GM12878 (cell line): ENCODE results near the gene CSNK1G1. TPM values are rescaled to one million over a fixed set of nuclear protein-coding genes. Genes with fewer than 3 reads are reported as not detected.

Source experiments
- CEBPB ChIP-seq, 2 experiments: fragments of 150-350 bp in 1 of 2; IDR thresholded peaks; 2 replicates each; pipeline ENCODE4 v1.6.1; 2012 to 2014; ENCODE audit warnings: low read depth in 2 of 2, low read length in 2 of 2, borderline replicate concordance in 1 of 2, inconsistent platforms in 1 of 2
- DPF2 ChIP-seq: fragments of 450-650 bp; IDR thresholded peaks from 2 replicates; pipeline ENCODE4 v1.6.1; 2017; ENCODE audit warnings: mild to moderate bottlenecking
- EGR1 ChIP-seq, 2 experiments: IDR thresholded peaks; 1 replicate in 1 of 2; 2 replicates in 1 of 2; pipeline ENCODE4 v1.6.1; 2011 to 2012; ENCODE audit warnings: low read depth in 2 of 2, low read length in 2 of 2, borderline replicate concordance in 1 of 2, mild to moderate bottlenecking in 1 of 2, moderate library complexity in 1 of 2
- HCFC1 ChIP-seq: fragments of 150-350 bp; IDR thresholded peaks from 2 replicates; pipeline ENCODE4 v1.6.1; 2014; ENCODE audit warnings: low read length
- MXI1 ChIP-seq: fragments of 150-350 bp; IDR thresholded peaks from 2 replicates; pipeline ENCODE4 v1.6.1; 2011; ENCODE audit warnings: low read depth, mild to moderate bottlenecking, inconsistent platforms, low read length, improper control_type of control experiment
- MYB ChIP-seq: fragments of 150-350 bp; IDR thresholded peaks from 2 replicates; pipeline ENCODE4 v1.6.1; 2014; ENCODE audit warnings: mild to moderate bottlenecking, low read depth, low read length, borderline replicate concordance
- NFIC ChIP-seq: IDR thresholded peaks from 2 replicates; pipeline ENCODE4 v1.6.1; 2012; ENCODE audit warnings: low read depth, mild to moderate bottlenecking, inconsistent platforms, low read length, moderate library complexity
- NFXL1 ChIP-seq: fragments of 450-650 bp; IDR thresholded peaks from 2 replicates; pipeline ENCODE4 v1.6.1; 2017; ENCODE audit warnings: antibody characterized with exemption, mild to moderate bottlenecking, borderline replicate concordance
- NR2C1 ChIP-seq: fragments of 450-650 bp; IDR thresholded peaks from 2 replicates; pipeline ENCODE4 v1.6.1; 2017; ENCODE audit warnings: antibody characterized with exemption, mild to moderate bottlenecking, moderate library complexity
- PML ChIP-seq: IDR thresholded peaks from 2 replicates; pipeline ENCODE4 v1.6.1; 2012; ENCODE audit warnings: low read length, inconsistent platforms
- POLR2A ChIP-seq: IDR thresholded peaks from 2 replicates; pipeline ENCODE4 v1.6.1; 2011; ENCODE audit warnings: low read depth, mild to moderate bottlenecking, low read length
- POLR2AphosphoS2 ChIP-seq: IDR thresholded peaks from 2 replicates; pipeline ENCODE4 v1.6.1; 2011; ENCODE audit warnings: low read depth, mild to moderate bottlenecking, low read length, improper control_type of control experiment, moderate library complexity
- RAD21 ChIP-seq: IDR thresholded peaks from 2 replicates; pipeline ENCODE4 v1.6.1; 2011; ENCODE audit warnings: mild to moderate bottlenecking, low read depth, low read length, moderate library complexity; ENCODE audit not compliant: insufficient read depth
- RBBP5 ChIP-seq: fragments of 200-600 bp; sonication (generic); conservative IDR thresholded peaks from 2 replicates; pipeline ENCODE4 v1.6.1; 2016
- SP1 ChIP-seq: IDR thresholded peaks from one replicate; pipeline ENCODE4 v1.6.1; 2011; ENCODE audit warnings: low read depth, low read length
- SREBF1 ChIP-seq: IDR thresholded peaks from 2 replicates; pipeline ENCODE4 v1.6.1; 2012; ENCODE audit warnings: mild to moderate bottlenecking, low read length
- SUPT20H ChIP-seq: IDR thresholded peaks from 2 replicates; pipeline ENCODE4 v1.6.1; 2011; ENCODE audit warnings: low read depth, mild to moderate bottlenecking, low read length, moderate library complexity, borderline replicate concordance; ENCODE audit not compliant: control insufficient read depth
- TARDBP ChIP-seq: IDR thresholded peaks from 2 replicates; pipeline ENCODE4 v1.6.1; 2016; ENCODE audit warnings: borderline replicate concordance
- ZNF207 ChIP-seq: fragments of 450-650 bp; IDR thresholded peaks from 2 replicates; pipeline ENCODE4 v1.6.1; 2014; ENCODE audit warnings: antibody characterized with exemption, mild to moderate bottlenecking, borderline replicate concordance
- ZNF384 ChIP-seq: IDR thresholded peaks from 2 replicates; pipeline ENCODE4 v1.6.1; 2012; ENCODE audit warnings: low read depth, mild to moderate bottlenecking, low read length, improper control_type of control experiment, borderline replicate concordance
- polyA plus RNA-seq, 11 experiments: library from polyadenylated mRNA; depleted of rRNA in 4 of 11; unstranded in 6 of 11; stranded (reverse) in 5 of 11; fragments of >200 nt; fragmentation: Nextera tagmentation in 4 of 11; fragmentation: Illumina TruSeq in 1 of 11; extraction: Ambion mirVana in 4 of 11; extraction: Trizol in 1 of 11; gene quantifications; 1 replicate in 1 of 11; 2 replicates in 10 of 11; pipeline versions ENCODE4 v1.2.1 to v1.2.3, GENCODE V29; 2011 to 2016; ENCODE audit warnings: inconsistent platforms in 2 of 11, missing spikeins in 2 of 11, low read depth in 1 of 11
- total RNA-seq, 4 experiments: library from RNA; depleted of rRNA in 3 of 4; stranded (reverse); fragments of >200 nt in 3 of 4; fragmentation: Illumina TruSeq in 1 of 4; extraction: Trizol in 1 of 4; gene quantifications; 2 replicates each; pipeline versions ENCODE4 v1.2.1 to v1.2.3, GENCODE V29; 2013 to 2021
- TF ChIP-seq, protein P1 (sequence below): fragments of 450-650 bp; IDR thresholded peaks from 2 replicates; pipeline ENCODE4 v1.6.1; 2014; ENCODE audit warnings: mild to moderate bottlenecking
- TF ChIP-seq, protein P2 (sequence below), 3 experiments: IDR thresholded peaks in 2 of 3; conservative IDR thresholded peaks in 1 of 3; 2 replicates each; pipeline ENCODE4 v1.5.1; 2011; ENCODE audit warnings: low read depth in 3 of 3, low read length in 3 of 3, mild to moderate bottlenecking in 3 of 3, control low read depth in 2 of 3, moderate library complexity in 2 of 3, inconsistent platforms in 1 of 3, mixed read lengths in 1 of 3; ENCODE audit not compliant: control insufficient read depth in 2 of 3, insufficient read depth in 1 of 3; ENCODE audit errors: extremely low read depth in 1 of 3
- TF ChIP-seq, protein P3 (sequence below): fragments of 450-650 bp; formaldehyde crosslinking; IDR thresholded peaks from 2 replicates; pipeline ENCODE4 v1.4.0; 2020; ENCODE audit warnings: mild to moderate bottlenecking, moderate library complexity
- TF ChIP-seq, protein P4 (sequence below): IDR thresholded peaks from 2 replicates; pipeline ENCODE4 v1.6.1; 2011; ENCODE audit warnings: borderline replicate concordance, low read depth, mild to moderate bottlenecking, moderate library complexity, low read length; ENCODE audit not compliant: insufficient read depth, poor library complexity, severe bottlenecking

CSNK1G1 gene
- total and polyA plus RNA-seq, 10 of the 15 experiments (the other 5 are each of a cell fraction or from before 2014, with no cell fraction given): 6.1 to 23.4 (median 15.3) TPM

DNA sequence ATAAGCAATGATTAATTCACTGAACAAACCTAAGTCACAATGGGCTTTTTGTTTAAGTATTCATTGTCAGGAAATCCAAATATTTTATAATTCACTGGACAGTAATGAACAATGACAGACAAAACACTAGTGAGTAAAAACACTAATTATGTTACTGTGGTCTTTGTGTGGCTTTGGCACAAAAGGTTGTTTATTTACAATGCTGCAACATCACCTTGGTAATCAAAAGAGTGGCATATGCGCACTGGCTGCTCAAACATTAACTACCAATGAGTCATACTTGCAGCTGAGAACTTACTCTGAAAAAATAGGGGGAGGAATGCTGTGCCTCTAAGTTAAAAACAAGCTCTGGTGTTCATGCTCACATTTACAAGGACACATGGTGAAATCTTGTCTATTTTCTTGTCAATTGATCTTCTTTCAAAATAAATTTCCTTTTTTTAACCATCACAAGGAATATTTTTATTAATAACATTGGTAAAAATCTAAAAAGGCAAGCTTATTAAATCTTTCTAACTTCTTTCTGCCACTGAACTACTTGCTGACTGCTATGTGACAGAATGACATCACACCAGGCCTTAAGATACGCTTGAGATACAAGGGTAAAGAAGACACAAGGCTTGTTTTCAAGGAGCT, 107.9 kb downstream of the CSNK1G1 start (continued):
- no peak for TF ChIP-seq RAD21
- no peak; the same call in 1 of the 2 replicates for TF ChIP-seq ZNF207
- TF ChIP-seq, protein P1, sequence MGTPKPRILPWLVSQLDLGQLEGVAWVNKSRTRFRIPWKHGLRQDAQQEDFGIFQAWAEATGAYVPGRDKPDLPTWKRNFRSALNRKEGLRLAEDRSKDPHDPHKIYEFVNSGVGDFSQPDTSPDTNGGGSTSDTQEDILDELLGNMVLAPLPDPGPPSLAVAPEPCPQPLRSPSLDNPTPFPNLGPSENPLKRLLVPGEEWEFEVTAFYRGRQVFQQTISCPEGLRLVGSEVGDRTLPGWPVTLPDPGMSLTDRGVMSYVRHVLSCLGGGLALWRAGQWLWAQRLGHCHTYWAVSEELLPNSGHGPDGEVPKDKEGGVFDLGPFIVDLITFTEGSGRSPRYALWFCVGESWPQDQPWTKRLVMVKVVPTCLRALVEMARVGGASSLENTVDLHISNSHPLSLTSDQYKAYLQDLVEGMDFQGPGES: no peak
- TF ChIP-seq POLR2AphosphoS2: no peak
- TF ChIP-seq, protein P2, sequence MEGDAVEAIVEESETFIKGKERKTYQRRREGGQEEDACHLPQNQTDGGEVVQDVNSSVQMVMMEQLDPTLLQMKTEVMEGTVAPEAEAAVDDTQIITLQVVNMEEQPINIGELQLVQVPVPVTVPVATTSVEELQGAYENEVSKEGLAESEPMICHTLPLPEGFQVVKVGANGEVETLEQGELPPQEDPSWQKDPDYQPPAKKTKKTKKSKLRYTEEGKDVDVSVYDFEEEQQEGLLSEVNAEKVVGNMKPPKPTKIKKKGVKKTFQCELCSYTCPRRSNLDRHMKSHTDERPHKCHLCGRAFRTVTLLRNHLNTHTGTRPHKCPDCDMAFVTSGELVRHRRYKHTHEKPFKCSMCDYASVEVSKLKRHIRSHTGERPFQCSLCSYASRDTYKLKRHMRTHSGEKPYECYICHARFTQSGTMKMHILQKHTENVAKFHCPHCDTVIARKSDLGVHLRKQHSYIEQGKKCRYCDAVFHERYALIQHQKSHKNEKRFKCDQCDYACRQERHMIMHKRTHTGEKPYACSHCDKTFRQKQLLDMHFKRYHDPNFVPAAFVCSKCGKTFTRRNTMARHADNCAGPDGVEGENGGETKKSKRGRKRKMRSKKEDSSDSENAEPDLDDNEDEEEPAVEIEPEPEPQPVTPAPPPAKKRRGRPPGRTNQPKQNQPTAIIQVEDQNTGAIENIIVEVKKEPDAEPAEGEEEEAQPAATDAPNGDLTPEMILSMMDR (IDR thresholded peaks at IDR 0.05 in 2 of 3, conservative IDR thresholded peaks at IDR 0.05 in 1 of 3; ENCODE audit: control insufficient read depth in 2 of 3, extremely low read depth in 1 of 3, insufficient read depth in 1 of 3, low read depth in 3 of 3, low read length in 3 of 3): no peak
- TF ChIP-seq NR2C1: no peak
- no peak for TF ChIP-seq EGR1 (IDR thresholded peaks at IDR 0.05; ENCODE audit: borderline replicate concordance in 1 of 2, low read depth in 2 of 2, low read length in 2 of 2)
- no peak for TF ChIP-seq PML
- peak; percentile 23 for TF ChIP-seq SP1
- TF ChIP-seq NFXL1: no peak
- TF ChIP-seq, protein P3, sequence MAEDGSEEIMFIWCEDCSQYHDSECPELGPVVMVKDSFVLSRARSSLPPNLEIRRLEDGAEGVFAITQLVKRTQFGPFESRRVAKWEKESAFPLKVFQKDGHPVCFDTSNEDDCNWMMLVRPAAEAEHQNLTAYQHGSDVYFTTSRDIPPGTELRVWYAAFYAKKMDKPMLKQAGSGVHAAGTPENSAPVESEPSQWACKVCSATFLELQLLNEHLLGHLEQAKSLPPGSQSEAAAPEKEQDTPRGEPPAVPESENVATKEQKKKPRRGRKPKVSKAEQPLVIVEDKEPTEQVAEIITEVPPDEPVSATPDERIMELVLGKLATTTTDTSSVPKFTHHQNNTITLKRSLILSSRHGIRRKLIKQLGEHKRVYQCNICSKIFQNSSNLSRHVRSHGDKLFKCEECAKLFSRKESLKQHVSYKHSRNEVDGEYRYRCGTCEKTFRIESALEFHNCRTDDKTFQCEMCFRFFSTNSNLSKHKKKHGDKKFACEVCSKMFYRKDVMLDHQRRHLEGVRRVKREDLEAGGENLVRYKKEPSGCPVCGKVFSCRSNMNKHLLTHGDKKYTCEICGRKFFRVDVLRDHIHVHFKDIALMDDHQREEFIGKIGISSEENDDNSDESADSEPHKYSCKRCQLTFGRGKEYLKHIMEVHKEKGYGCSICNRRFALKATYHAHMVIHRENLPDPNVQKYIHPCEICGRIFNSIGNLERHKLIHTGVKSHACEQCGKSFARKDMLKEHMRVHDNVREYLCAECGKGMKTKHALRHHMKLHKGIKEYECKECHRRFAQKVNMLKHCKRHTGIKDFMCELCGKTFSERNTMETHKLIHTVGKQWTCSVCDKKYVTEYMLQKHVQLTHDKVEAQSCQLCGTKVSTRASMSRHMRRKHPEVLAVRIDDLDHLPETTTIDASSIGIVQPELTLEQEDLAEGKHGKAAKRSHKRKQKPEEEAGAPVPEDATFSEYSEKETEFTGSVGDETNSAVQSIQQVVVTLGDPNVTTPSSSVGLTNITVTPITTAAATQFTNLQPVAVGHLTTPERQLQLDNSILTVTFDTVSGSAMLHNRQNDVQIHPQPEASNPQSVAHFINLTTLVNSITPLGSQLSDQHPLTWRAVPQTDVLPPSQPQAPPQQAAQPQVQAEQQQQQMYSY (CRISPR knock-in tag): no peak
- no peak for TF ChIP-seq SUPT20H
- TF ChIP-seq, protein P4, sequence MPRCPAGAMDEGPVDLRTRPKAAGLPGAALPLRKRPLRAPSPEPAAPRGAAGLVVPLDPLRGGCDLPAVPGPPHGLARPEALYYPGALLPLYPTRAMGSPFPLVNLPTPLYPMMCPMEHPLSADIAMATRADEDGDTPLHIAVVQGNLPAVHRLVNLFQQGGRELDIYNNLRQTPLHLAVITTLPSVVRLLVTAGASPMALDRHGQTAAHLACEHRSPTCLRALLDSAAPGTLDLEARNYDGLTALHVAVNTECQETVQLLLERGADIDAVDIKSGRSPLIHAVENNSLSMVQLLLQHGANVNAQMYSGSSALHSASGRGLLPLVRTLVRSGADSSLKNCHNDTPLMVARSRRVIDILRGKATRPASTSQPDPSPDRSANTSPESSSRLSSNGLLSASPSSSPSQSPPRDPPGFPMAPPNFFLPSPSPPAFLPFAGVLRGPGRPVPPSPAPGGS: no peak
- TF ChIP-seq ZNF384: peak; percentile 65; the same call in 1 of the 2 replicates
- TF ChIP-seq CEBPB (IDR thresholded peaks at IDR 0.05; ENCODE audit: borderline replicate concordance in 1 of 2, low read depth in 2 of 2, low read length in 2 of 2): no peak
- no peak for TF ChIP-seq HCFC1
- no peak for TF ChIP-seq MYB
- TF ChIP-seq RBBP5: no peak
- no peak for TF ChIP-seq TARDBP
- no peak for TF ChIP-seq NFIC
- TF ChIP-seq POLR2A: no peak
- TF ChIP-seq MXI1: peak; percentile 82; the same call in 1 of the 2 replicates
- TF ChIP-seq DPF2: peak; percentile 91
- TF ChIP-seq SREBF1: no peak
